ENCODE measurements around the gene MARCHF3. TPM values are rescaled to one million over a fixed set of nuclear protein-coding genes. Genes with fewer than 3 reads are reported as not detected.

The MARCHF3 gene
- total and polyA plus RNA-seq, 2 of the 13 experiments (the other 11 are each of a cell fraction or from before 2014, with no cell fraction given), result 4.8 to 11.9 TPM

DNA sequence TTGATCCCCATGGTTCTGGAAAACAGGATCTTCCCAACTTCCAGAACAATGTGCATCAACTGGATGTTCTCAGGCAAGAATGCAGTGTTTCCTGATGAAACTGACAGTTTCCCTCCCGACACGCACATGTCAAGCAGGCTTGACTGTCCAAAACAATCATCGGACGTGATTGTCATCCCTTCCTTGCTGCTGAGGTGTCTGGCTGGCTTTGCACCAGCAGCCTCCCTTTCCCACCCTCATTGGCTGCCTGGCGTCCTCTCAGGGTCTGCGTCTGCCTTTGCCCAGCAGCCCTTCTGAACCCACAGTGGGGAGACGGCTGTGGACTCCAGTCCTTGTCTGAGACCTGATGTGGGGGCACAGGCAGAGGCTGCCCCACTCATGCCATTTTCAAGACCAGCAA lies 110.8 kb downstream of the MARCHF3 start:
- no peak overlapping the region for H3K27ac ChIP-seq (ENCODE audit: extremely low read length, insufficient read depth, low read length)
- FAIRE-seq, result no peak

More for the DNA sequence above, 110.8 kb downstream of the MARCHF3 start:
- H3K9me3 ChIP-seq (ENCODE audit: low read length), result no peaks in the 10 kb centered on the region
- TF ChIP-seq PITX1 (CRISPR knock-in tag; IDR thresholded peaks at IDR 0.05), result no peak
- TF ChIP-seq, protein P1, sequence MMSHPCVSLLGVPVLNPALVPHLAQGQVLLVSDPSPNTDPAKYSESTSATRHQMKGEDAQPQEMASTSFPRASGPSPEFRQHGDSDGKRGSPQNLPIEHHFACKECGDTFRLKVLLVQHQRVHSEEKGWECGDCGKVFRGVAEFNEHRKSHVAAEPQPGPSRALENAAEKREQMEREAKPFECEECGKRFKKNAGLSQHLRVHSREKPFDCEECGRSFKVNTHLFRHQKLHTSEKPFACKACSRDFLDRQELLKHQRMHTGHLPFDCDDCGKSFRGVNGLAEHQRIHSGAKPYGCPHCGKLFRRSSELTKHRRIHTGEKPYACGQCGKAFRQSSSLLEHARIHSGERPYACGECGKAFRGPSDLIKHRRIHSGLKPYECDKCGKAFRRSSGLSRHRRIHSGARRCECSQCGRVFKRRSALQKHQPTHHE (CRISPR knock-in tag; IDR thresholded peaks at IDR 0.05; ENCODE audit: borderline replicate concordance), result no peak
- TF ChIP-seq, protein P2, sequence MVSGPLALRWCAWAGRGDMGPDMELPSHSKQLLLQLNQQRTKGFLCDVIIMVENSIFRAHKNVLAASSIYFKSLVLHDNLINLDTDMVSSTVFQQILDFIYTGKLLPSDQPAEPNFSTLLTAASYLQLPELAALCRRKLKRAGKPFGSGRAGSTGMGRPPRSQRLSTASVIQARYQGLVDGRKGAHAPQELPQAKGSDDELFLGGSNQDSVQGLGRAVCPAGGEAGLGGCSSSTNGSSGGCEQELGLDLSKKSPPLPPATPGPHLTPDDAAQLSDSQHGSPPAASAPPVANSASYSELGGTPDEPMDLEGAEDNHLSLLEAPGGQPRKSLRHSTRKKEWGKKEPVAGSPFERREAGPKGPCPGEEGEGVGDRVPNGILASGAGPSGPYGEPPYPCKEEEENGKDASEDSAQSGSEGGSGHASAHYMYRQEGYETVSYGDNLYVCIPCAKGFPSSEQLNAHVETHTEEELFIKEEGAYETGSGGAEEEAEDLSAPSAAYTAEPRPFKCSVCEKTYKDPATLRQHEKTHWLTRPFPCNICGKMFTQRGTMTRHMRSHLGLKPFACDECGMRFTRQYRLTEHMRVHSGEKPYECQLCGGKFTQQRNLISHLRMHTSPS (CRISPR knock-in tag; IDR thresholded peaks at IDR 0.05; ENCODE audit: low read depth), result no peak
- no peak for TF ChIP-seq PRPF4 (IDR thresholded peaks at IDR 0.05; ENCODE audit: low read depth, low read length, poor library complexity, severe bottlenecking)
- no peak for TF ChIP-seq ZNF3 (CRISPR knock-in tag; IDR thresholded peaks at IDR 0.05)
- no peak for TF ChIP-seq NFYC (CRISPR knock-in tag; IDR thresholded peaks at IDR 0.05)
- TF ChIP-seq TBX2 (CRISPR knock-in tag; IDR thresholded peaks at IDR 0.05; ENCODE audit: borderline replicate concordance), result no peak
- no peak for TF ChIP-seq ZEB1 (IDR thresholded peaks at IDR 0.05; ENCODE audit: insufficient replicate concordance, low read depth)
- TF ChIP-seq ZC3H4 (CRISPR knock-in tag; IDR thresholded peaks at IDR 0.05; ENCODE audit: borderline replicate concordance), result no peak
- TF ChIP-seq ZNF468 (CRISPR knock-in tag; IDR thresholded peaks at IDR 0.05), result no peak
- TF ChIP-seq ONECUT2 (CRISPR knock-in tag; IDR thresholded peaks at IDR 0.05), result no peak
- no peak for TF ChIP-seq NR2F6 (IDR thresholded peaks at IDR 0.05)
- no peak for TF ChIP-seq NR2F6 (CRISPR knock-in tag; IDR thresholded peaks at IDR 0.05)
- TF ChIP-seq ZIK1 (CRISPR knock-in tag; IDR thresholded peaks at IDR 0.05; ENCODE audit: borderline replicate concordance, low read depth), result no peak
- no peak for TF ChIP-seq TP53 (CRISPR knock-in tag; conservative IDR thresholded peaks at IDR 0.05)
- no peak for TF ChIP-seq ZNF773 (CRISPR knock-in tag; IDR thresholded peaks at IDR 0.05; ENCODE audit: borderline replicate concordance)
- TF ChIP-seq ZMYM3 (CRISPR knock-in tag; IDR thresholded peaks at IDR 0.05), result no peak
- TF ChIP-seq, protein P3, sequence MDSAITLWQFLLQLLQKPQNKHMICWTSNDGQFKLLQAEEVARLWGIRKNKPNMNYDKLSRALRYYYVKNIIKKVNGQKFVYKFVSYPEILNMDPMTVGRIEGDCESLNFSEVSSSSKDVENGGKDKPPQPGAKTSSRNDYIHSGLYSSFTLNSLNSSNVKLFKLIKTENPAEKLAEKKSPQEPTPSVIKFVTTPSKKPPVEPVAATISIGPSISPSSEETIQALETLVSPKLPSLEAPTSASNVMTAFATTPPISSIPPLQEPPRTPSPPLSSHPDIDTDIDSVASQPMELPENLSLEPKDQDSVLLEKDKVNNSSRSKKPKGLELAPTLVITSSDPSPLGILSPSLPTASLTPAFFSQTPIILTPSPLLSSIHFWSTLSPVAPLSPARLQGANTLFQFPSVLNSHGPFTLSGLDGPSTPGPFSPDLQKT (CRISPR knock-in tag; IDR thresholded peaks at IDR 0.05; ENCODE audit: borderline replicate concordance), result no peak
- TF ChIP-seq ZNF768 (CRISPR knock-in tag; IDR thresholded peaks at IDR 0.05), result no peak
- DNase-seq (ENCODE audit: low spot score), result no peak
- in situ Hi-C loops (cut with HindIII; ENCODE audit: extremely low pct_ligation_motif_present, low pct_unique_long_range_greater_than_20kb) (no loop called here), intact Hi-C loops (cut with micrococcal nuclease; ENCODE audit: unreplicated experiment) (no loop called here)
- H3K79me2 ChIP-seq (ENCODE audit: insufficient read depth, low read length), result no peaks in the 10 kb centered on the region
- H3K4me2 ChIP-seq (ENCODE audit: low read depth, low read length), result no peak overlapping the region
- no peaks in the 10 kb centered on the region for H3K27me3 ChIP-seq (ENCODE audit: control insufficient read depth in 1 of 2, insufficient read depth in 2 of 2, low read length in 2 of 2)
- BruUV-seq (replicated peaks), result no TSS peak
- ChIA-PET POLR2A (no interaction called here), CTCF (ENCODE audit: low intra/inter-chr PET ratio, low total read pairs) (no interaction called here)
- H3K9ac ChIP-seq (ENCODE audit: insufficient read depth, low read depth, low read length), result no peak overlapping the region
- H3K4me1 ChIP-seq (ENCODE audit: insufficient read depth, low read length), result no peaks in the 10 kb centered on the region
- ATAC-seq, result no peak
- no peaks in the 10 kb centered on the region for H4K20me1 ChIP-seq (ENCODE audit: insufficient read depth, low read length)
- no peak overlapping the region for H2AFZ ChIP-seq (ENCODE audit: low read length)
- WGBS (ENCODE audit: low lambda C conversion rate), result 94% methylated on average over 7 of the region's 7 CpGs
- H3K4me3 ChIP-seq (replicated peaks in 1 of 3; ENCODE audit: insufficient read depth in 1 of 3, low read depth in 2 of 3, low read length in 3 of 3), result no peak overlapping the region
- peaks cover 0 to 5% of the 10 kb centered on the region in 2 experiments; a peak in 2 of 5 replicates for H3K36me3 ChIP-seq (replicated peaks in 1 of 2; ENCODE audit: control insufficient read depth in 1 of 2, insufficient read depth in 2 of 2, low read length in 2 of 2)
